Endothelial cell of umbilical vein (primary cell): Measurements from ENCODE around the gene SPO11.

Experiments
- CTCF ChIP-seq, 2 donors: IDR thresholded peaks; 1 replicate in 1 of 2; 2 replicates in 1 of 2; pipeline ENCODE4 v1.5.1; 2011; ENCODE audit warnings: low read length in 2 of 2, mild to moderate bottlenecking in 2 of 2, moderate library complexity in 2 of 2, control low read depth in 1 of 2, inconsistent platforms in 1 of 2, low read depth in 1 of 2; ENCODE audit not compliant: insufficient read depth in 1 of 2; ENCODE audit errors: extremely low read depth in 1 of 2
- EZH2 ChIP-seq: IDR thresholded peaks from 2 replicates; pipeline ENCODE4 v1.6.1; 2012; ENCODE audit warnings: borderline replicate concordance, low read depth, mild to moderate bottlenecking, moderate library complexity, low read length, inconsistent platforms; ENCODE audit not compliant: severe bottlenecking
- FOS ChIP-seq: IDR thresholded peaks from 2 replicates; pipeline ENCODE4 v1.6.1; 2011; ENCODE audit warnings: mild to moderate bottlenecking, low read length, moderate library complexity, borderline replicate concordance; ENCODE audit not compliant: insufficient read depth
- GATA2 ChIP-seq: IDR thresholded peaks from 2 replicates; pipeline ENCODE4 v1.7.0; 2011; ENCODE audit warnings: low read depth, mild to moderate bottlenecking, moderate library complexity, mixed read lengths, low read length; ENCODE audit not compliant: insufficient read length, insufficient read depth
- JUN ChIP-seq: IDR thresholded peaks from 2 replicates; pipeline ENCODE4 v1.6.1; 2011; ENCODE audit warnings: borderline replicate concordance, low read depth; ENCODE audit not compliant: insufficient read length, insufficient read depth
- MYC ChIP-seq: IDR thresholded peaks from one replicate; pipeline ENCODE4 v1.6.1; 2011; ENCODE audit warnings: mild to moderate bottlenecking, low read depth, low read length
- POLR2A ChIP-seq: IDR thresholded peaks from 2 replicates; pipeline ENCODE4 v1.6.1; 2012; ENCODE audit warnings: low read depth, mild to moderate bottlenecking, control low read depth, low read length
- POLR2AphosphoS5 ChIP-seq: IDR thresholded peaks from 2 replicates; pipeline ENCODE4 v1.6.1; 2012; ENCODE audit warnings: low read depth, mild to moderate bottlenecking, control low read depth, low read length, moderate library complexity; ENCODE audit not compliant: insufficient read depth

GRCh38 chr20:57392512-57393271 is 63.1 kb downstream of the SPO11 start:
- TF ChIP-seq POLR2AphosphoS5 = no peak
- TF ChIP-seq MYC = no peak
- no peak for TF ChIP-seq POLR2A
- TF ChIP-seq CTCF (IDR thresholded peaks at IDR 0.05; ENCODE audit: extremely low read depth in 1 of 2, insufficient read depth in 1 of 2, low read depth in 1 of 2, low read length in 2 of 2) = no peak
- TF ChIP-seq GATA2 = no peak
- no peak for TF ChIP-seq EZH2
- TF ChIP-seq FOS = no peak
- no peak for TF ChIP-seq JUN
